NCI-H2171 treated with DMSO at 0.1 percent for 48 hours (cell line): Measurements from ENCODE around the gene IFT80.

ENCODE experiments used
- DNase-seq: peaks from one replicate; lab custom pipeline; 2025; lab: John Stamatoyannopoulos, UW

Gene IFT80

GRCh38 chr3:160399125-160400029 is at the start of gene IFT80, which contains the start of gene SMC4:
Gene IFT80, minus strand, starts transcription at chr3:160399225. Its CDS starts 14,625 bp downstream, at chr3:160384600.
Gene SMC4, plus strand, starts transcription at chr3:160399650. Its CDS starts 1,177 bp downstream, at chr3:160400827.
- peak; percentile 97 for DNase-seq

- no peak for DNase-seq
These were observed 48.5 kb upstream of the IFT80 start for GRCh38 chr3:160447544-160447943.

- no peak for DNase-seq
These were observed 47.6 kb upstream of the IFT80 start for GRCh38 chr3:160446522-160447056.

GRCh38 chr3:160445854-160446253 is 46.8 kb upstream of the IFT80 start:
- no peak for DNase-seq

- DNase-seq = no peak
These were observed 45.4 kb upstream of the IFT80 start for GRCh38 chr3:160444411-160444810.

GRCh38 chr3:160440687-160441086 is 41.7 kb upstream of the IFT80 start:
- DNase-seq = no peak

- no peak for DNase-seq
These were observed 38.0 kb upstream of the IFT80 start for GRCh38 chr3:160437083-160437455.

- DNase-seq = no peak
These were observed 36.7 kb upstream of the IFT80 start for GRCh38 chr3:160435747-160436146.

- DNase-seq = no peak
These were observed 36.1 kb upstream of the IFT80 start for GRCh38 chr3:160435095-160435494.

- DNase-seq = no peak
These were observed 35.0 kb upstream of the IFT80 start for GRCh38 chr3:160434071-160434470.

- DNase-seq = no peak
These were observed 28.9 kb upstream of the IFT80 start for GRCh38 chr3:160427832-160428424.

GRCh38 chr3:160417311-160417710 is 18.3 kb upstream of the IFT80 start:
- no peak for DNase-seq

GRCh38 chr3:160413613-160414248 is 14.7 kb upstream of the IFT80 start:
- peak; percentile 77 for DNase-seq

- no peak for DNase-seq
These were observed 13.5 kb upstream of the IFT80 start for GRCh38 chr3:160412477-160412876.

GRCh38 chr3:160409812-160410610 is 11.0 kb upstream of the IFT80 start:
- no peak for DNase-seq

- no peak for DNase-seq
These were observed 4.9 kb upstream of the IFT80 start for GRCh38 chr3:160403796-160404470.

- DNase-seq = no peak
These were observed 4.1 kb upstream of the IFT80 start for GRCh38 chr3:160403028-160403545.

GRCh38 chr3:160402221-160403027 is 3.4 kb upstream of the IFT80 start:
- DNase-seq = no peak

GRCh38 chr3:160401291-160402095 is 2.5 kb upstream of the IFT80 start:
- DNase-seq = peak; percentile 22
